CD4-positive, alpha-beta T cell treated with Interleukin-17A for 4 hours (primary cell): ENCODE data around the gene KLHL3.

Source experiments
- DNase-seq: peaks from one replicate; pipeline ENCODE4 v3.0.0-alpha.2; 2020; ENCODE audit warnings: mixed read lengths

Gene KLHL3

GRCh38 chr5:137604348-137605095 is 131.4 kb downstream of the KLHL3 start:
- no peak for DNase-seq

DNA sequence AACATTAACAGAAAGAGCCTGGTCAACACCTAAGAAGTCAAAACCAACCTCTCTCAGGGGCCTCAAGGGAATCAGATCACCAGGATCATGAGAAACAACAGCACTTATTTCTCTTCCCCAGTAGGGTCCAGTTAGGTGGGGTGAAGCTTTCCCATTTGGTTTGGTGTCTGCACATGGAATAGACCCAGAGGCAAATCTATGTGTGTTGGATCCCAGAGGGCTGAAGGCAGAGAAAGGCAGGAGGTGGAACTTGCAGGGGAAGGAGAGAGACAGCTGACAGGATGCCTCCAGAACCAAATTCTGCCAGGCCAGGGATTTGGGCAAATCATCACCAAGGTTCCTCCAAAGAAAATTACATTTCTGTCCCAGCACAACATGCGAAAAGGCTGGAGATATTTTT is 132.0 kb downstream of the KLHL3 start:
- DNase-seq: no peak

- DNase-seq: no peak
Measured at GRCh38 chr5:137603356-137603755, 132.5 kb downstream of the KLHL3 start.

DNA sequence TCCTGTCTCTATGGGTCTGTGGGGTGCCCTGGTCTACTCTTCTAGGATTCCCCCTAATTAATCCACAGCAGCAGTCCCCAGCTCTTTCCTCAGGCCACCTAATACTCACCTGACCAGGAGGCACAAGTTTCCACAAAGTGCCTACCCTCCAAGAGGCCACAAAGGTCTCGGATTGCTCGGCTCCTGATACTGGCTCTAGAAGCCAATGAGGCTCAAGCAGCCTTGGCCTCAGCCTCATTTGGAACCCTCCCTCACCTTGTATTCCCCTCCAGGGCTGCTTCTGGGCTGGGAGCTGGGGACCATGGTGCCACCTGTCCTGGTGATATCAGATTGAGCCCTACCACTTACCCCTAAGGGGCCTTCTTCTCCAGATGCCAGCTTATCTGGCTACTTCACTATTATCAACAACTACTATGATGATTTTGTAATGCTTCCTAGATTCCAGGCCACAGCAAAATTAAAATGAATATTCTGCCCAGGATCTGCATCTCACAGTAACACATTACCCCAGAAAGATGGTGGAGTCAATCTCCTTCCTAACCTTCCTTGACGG is 133.1 kb downstream of the KLHL3 start:
- DNase-seq: no peak

GRCh38 chr5:137600721-137601360 is 135.0 kb downstream of the KLHL3 start:
- no peak for DNase-seq

- no peak for DNase-seq
Measured at GRCh38 chr5:137599457-137599856, 136.4 kb downstream of the KLHL3 start.

- no peak for DNase-seq
Measured at GRCh38 chr5:137598399-137598798, 137.5 kb downstream of the KLHL3 start.

- DNase-seq: no peak
Measured at GRCh38 chr5:137596941-137597340, 138.9 kb downstream of the KLHL3 start.

- no peak for DNase-seq
Measured at GRCh38 chr5:137595396-137596079, 140.4 kb downstream of the KLHL3 start.

- no peak for DNase-seq
Measured at GRCh38 chr5:137594717-137595116, 141.2 kb downstream of the KLHL3 start.

DNA sequence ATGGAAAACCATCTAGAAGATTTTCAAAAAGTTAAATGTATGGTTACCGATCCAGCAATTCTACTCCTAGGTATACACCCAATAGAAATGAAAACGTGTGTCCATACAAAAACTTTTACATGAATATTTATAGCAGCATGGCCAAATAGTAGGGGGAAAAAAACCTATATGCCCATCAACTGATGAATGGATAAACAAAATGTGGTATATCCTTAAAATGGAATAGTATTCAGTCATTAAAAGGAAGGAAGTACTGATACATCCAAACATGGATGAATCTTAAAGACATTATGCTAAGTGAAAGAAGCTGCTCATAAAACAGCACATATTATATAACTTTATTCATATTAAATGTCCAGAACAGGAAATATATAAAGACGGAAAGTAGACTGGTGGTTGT is 143.6 kb downstream of the KLHL3 start:
- no peak for DNase-seq

DNA sequence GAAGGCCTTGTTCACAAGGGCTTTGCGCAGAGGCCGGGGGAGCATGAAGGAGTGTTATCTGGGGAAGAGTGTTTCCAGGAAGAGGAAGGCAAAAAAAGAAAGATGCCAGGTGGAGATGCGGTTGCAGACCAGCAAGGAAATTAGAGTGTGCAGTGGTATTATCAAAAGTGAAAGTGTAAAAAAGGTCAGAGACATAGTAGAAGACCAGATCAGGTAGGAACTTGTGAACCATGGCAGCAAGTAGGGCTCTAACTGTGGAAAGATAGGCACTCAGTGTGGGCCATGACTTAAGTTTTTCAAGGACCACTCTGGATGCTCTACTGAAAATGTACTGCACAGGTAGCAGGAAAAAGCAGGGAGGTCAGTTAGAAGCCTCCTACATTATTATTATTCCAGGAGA is 146.7 kb downstream of the KLHL3 start:
- no peak for DNase-seq

GRCh38 chr5:137587919-137588318 is 148.0 kb downstream of the KLHL3 start:
- DNase-seq: no peak

GRCh38 chr5:137584262-137584661 is 151.6 kb downstream of the KLHL3 start:
- DNase-seq: no peak

DNA sequence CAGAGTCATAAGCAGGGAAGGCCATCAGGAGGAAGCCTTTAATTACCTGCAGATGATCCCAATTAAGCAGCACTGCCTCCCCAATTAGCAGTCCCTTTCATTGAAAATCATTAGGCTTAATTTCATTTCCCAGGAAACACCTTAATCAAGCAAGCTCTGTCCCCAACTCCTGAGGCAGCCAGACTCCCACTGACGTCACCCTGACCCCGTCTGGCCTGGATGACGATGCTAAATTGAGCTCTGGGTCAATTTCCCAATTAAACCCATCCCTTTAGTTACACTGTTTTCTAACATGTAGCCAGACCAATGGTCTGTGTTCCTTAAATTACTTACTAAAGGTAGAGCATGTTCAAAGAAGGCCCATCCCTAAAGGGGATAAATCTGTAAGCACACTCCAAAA is 152.8 kb downstream of the KLHL3 start:
- no peak for DNase-seq

DNA sequence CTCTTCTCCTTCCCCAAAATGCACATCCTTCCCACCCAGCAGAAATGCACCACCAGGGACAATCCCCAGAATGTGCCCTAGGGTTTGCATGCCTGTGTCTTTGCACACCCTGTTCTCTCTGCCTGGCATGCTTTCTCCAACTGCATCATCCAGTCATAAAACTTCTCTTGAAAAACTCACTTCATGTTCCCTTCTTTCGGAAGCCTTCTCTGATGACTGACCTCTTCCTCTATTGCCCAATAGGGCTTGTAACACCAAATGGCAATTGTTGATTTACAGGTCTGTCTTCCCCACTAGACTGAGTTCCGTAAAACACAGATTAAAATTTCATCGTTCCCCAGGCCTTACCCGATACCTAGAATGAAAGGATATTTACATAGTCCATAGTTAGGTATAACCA is 153.7 kb downstream of the KLHL3 start:
- no peak for DNase-seq

- DNase-seq: no peak
Measured at GRCh38 chr5:137581776-137582175, 154.1 kb downstream of the KLHL3 start.

DNA sequence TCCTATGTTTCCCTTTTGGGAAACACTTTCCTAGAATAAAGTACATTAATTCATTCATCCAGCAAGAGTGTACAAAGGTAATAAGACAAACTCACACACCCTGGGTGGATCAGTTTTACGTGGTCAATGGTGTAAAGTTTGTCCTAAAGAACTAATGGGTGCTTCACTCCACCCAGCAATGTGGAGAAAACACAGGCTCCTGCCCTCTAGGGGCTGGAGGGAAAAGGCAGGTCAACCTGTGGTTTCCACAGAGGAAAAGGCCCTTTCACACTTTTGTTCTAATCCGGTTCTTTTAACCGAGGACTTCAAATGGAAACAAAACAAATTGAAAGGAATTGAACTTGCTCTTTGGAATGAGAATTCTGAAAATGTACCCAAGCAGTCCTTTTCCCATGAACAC is 155.9 kb downstream of the KLHL3 start:
- DNase-seq: no peak

DNA sequence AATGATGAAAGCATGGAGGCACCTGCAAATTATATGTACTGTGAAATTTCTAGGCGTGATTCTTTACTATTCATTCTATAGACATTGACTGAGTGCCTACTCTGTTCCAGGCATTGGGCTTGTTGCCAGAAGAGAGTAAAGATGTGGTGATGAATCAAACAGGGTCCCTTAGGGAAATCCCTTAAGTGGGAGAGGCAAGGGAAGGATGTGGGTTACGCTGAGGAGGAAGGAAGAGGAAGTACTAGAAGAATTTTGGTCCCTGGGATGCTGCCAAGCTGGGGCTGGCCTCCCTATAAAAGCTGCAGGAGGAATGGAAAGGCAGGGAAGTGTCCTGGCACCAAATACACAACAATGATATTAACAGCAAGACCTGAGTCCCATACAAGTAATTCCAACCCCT is 160.0 kb downstream of the KLHL3 start:
- no peak for DNase-seq

- DNase-seq: no peak
Measured at GRCh38 chr5:137575211-137575610, 160.7 kb downstream of the KLHL3 start.

- no peak for DNase-seq
Measured at GRCh38 chr5:137573376-137573775, 162.5 kb downstream of the KLHL3 start.

DNA sequence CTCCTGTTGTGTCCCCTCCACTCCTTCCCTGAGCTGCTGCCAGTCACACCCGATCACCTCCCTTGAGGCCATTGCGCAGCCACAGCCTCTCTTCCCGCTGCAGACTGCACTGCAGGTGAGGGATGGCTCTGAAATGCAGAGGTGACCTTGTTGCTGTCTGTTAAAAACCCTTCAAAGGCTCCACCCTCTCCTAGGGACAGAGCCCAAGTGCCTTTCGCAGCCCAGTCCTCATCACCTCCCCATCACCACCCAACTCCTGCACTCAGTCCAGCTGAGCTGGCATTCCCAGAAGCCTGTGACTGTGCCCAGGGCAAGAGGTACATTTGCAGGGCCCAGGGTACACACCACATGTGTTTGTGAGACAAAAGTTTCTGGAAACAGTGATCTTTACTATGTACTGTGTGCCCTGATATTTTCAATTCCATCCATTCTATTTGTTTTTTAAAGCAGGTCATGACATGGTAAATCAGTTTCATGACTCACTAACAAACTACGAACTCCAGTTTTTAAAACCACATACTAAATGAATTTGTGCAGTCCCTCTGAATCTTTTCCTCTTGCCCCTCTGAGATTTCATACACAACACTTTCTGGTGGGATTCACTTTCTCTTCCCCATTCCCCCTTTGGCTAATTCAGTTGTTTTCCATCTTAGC is 163.7 kb downstream of the KLHL3 start:
- DNase-seq: no peak

DNA sequence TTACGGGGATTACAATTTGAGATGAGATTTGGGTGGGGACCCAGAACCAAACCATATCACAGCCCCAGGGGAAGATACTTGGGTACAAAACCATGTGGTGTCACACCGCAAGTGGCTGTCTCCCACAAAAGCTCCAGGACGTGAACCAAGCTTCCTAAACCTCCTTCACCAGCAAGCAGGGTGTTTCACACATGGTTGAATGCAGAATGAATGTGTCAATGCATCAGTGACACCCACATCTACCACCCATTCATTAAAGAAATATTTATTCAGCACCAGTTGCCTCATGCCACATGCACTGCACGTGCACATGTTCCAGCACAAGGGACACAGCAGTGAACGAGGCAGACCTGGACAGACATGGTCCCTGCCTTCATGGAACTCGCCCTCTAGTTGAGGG is 165.8 kb downstream of the KLHL3 start:
- DNase-seq: no peak
